Stimulated activated CD8-positive, alpha-beta memory T cell treated with anti-CD3 and anti-CD28 coated beads, Interleukin-7, amount 100 ng/mL, for 4 hours (primary cell): ENCODE measurements around the gene LTF.

Source experiments
- DNase-seq, 2 donors: peaks; one replicate each; pipeline ENCODE4 v3.0.0-alpha.2; 2020; ENCODE audit warnings: low read depth in 2 of 2

Gene LTF

DNA sequence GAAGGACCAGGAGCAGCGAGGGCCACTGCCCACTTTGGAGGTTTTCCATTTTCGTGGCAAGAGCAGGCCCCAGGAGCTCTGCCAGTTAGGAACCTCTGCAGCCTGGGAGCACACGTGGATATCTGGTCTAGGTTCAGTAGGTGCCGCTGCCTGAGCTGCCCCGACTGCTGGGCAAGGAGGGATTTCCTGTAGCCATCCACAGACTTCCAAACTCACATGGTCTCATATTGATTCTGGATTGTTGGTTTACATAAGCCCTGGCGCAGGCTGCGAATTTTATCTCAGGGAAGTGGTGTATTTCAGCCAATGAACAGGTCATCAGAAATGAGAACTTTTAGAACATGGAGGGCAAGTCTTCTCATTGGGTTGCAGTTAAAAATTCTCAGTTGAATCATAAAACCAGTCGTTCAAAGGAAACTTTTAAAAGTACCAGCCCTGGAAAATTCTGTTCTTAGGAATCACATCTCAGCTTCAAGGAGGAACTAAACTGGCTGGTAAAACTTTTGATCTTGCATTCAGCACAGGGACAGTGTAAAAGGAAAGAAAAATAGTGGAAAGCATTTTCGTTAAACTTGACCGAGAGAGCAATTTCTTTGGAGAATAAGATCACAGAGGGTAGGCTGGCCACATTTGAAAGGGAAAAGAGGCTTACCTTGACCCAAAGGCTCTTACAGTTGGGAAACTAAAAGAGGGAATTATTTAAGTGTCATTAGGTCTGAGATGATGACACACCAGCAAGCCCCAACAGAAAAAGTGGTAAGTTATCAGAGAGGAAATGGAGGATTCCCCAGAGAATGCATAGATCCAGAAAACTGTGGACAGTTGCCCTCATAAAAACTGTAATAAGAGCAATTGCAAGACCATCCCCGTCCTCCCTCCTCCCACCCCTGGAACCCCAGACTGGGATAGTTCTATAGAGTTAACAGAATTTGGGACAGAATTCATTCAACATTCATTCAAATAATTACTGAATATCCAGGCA lies 26.7 kb upstream of the LTF start:
- no peak for DNase-seq

DNA sequence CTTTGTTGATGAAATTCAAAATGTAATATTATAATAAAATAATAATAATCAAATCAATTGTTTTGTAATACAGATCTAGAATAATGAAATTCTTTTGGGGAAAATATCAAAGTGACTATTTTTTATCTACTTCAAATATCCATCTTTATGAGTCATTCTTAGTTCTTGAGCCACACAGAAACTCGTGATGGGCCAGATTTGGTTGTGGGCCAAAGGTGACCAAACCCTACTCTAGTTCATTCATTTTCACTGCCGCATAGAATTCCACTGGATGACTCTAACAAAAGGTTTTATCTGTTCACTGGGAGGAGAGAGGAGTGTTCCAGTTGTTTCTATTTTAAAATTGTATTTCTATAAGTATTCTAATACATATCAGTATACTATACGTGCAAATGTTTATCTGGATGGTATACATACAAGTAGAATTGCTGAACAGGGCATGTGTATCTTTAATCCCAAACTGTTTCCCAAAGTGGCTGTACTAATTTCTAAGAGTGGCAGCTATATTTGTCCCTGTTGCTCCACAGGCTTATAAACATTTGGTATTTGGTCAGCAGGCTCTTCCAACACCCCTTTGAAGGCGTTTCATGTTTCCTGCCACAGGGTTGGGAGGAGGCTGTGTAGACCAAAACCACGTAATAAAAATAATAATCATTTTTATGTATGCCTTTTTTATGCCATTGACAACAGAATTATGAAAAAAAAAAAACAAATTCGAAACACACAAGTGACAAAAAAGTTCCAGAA lies 25.8 kb upstream of the LTF start:
- DNase-seq = no peak

- no peak for DNase-seq
Observed at GRCh38 chr3:46489875-46490274, 25.2 kb upstream of the LTF start.

- DNase-seq = no peak
Observed at GRCh38 chr3:46489381-46489780, 24.7 kb upstream of the LTF start.

- DNase-seq = peak; percentile 80 to 85
Observed at GRCh38 chr3:46488735-46489361, 24.1 kb upstream of the LTF start.

DNA sequence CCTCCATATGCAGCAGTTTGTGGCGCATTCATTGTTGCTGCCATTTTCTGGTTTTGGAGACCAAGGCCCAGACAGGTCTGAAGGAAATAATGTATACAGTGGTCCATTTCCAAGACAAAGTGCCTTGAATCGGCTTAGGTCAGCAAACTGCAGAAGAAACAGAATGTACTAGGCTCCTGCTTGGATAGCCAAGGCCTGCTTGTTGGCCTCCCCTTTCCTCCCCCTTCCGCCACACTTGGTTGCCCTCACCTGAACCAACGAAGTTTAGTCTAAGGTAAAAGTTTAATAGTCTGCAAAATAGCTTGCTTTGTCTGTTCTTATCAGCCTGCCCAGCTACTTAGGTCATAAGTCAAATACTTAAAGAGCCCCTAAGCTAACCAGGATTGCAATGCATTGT lies 21.1 kb upstream of the LTF start:
- DNase-seq = no peak

GRCh38 chr3:46484911-46485778 lies 20.4 kb upstream of the LTF start:
- no peak for DNase-seq

GRCh38 chr3:46484388-46484787 lies 19.7 kb upstream of the LTF start:
- no peak for DNase-seq

GRCh38 chr3:46483825-46484224 lies 19.1 kb upstream of the LTF start:
- no peak for DNase-seq

- no peak for DNase-seq
Observed at GRCh38 chr3:46482632-46483350, 18.1 kb upstream of the LTF start.

DNA sequence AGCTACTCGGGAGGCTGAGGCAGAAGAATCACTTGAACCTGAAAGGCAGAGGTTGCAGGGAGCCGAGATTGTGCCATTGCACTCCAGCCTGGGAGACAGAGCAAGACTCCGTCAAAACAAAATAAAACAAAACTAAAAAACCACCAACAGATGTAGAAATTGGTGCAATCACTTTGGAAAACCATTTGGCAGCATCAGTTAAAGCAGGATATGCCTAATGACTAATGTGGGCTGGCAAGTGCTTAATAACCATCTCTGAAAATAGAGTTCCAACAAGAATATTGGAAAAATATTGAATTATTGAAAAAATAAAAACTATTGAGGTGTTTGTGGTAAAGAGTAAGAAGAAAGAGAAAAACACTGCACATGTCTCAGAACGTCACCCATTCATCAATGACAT lies 16.9 kb upstream of the LTF start:
- no peak for DNase-seq

DNA sequence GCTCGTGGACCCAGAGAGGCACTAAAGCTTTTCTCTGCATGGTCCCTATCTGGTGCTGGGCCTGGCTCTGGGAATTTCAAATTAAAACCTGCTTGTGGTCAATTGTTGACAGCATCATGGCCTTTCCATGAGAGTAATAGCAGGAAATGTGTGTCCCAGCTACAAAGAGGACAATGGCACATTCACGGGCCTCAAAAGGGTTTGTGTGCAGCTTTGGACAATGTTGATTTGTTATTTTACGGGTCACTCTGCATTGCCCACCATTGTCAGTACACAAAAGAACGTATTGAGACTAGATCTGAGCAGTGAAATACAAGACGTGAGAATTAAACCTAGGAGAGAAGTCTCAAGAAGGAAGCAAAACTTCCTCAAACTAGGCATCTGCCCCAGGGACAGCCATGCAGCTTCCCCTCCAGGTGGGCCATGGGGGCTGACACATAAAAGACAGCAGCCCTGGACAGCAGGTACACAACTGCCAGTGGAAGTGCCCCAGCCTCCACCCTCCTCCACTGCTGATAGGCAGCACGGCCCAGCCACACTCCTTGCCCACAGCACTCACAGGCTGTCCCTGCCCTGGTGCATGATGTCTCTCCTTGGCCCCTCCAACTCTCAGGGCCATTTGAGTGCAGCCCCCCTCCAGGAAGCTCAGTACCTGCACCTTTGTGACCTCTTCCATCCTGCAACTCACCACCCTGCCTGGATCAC lies 15.9 kb upstream of the LTF start:
- DNase-seq = no peak

GRCh38 chr3:46479696-46480095 lies 15.0 kb upstream of the LTF start:
- no peak for DNase-seq

GRCh38 chr3:46479021-46479420 lies 14.3 kb upstream of the LTF start:
- DNase-seq = no peak

DNA sequence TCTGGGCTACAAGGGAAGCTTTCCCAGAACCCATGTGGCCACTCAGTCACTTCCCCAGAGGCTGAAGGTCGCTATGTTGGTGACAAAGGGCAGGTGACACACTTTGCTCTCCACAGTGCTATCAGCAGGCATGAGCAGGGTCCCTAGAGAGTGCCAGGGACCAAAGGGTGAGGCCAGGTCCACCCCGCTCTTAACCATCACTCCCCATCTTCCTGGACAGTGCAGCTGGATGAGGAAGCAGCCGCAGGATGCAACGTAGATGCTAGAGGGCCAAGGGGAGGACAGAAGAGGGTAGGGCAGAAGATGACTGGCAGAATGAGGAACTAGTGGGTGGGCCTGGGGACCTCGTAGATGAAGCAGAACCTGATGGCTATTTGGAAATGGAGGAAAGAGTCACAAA lies 13.6 kb upstream of the LTF start:
- DNase-seq = no peak

DNA sequence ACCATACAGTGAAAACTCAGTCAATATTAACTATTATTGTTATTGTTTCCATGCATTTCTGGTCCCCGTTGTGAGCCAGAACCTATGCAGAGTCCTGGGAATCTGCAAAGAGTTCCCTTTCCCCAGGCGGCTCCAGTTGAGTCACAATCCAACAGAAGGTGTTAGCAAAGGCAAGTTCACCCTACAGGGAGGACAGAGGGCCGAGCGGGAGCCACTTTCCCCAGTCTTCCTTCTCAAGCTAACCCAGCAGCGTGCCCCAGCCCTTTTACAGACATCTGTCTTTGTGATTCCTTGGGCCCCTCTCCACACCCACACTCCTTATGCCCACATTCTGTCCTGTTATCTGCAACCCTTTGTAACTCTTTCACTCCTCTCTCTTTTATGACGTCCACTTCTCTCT lies 13.1 kb upstream of the LTF start:
- no peak for DNase-seq

DNA sequence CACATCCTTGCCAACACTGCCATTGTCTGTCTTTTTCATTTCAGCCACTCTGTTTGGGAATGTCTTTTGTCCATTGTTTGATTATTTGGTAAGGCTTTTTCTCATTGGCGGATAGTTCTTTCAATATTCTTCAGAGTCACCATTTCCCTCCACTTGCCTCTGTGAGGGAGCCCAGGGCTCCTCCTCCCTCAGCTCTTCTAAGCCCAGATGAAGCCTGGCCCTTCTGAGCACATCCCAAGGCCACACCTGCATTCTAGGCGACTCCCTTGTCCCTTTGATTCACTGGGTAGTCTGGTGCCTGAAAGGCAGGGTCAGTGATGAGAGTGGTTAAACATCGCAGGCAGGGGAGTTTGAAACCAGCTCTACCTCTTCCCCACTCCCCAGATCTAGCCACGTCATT lies 12.4 kb upstream of the LTF start:
- DNase-seq = no peak

DNA sequence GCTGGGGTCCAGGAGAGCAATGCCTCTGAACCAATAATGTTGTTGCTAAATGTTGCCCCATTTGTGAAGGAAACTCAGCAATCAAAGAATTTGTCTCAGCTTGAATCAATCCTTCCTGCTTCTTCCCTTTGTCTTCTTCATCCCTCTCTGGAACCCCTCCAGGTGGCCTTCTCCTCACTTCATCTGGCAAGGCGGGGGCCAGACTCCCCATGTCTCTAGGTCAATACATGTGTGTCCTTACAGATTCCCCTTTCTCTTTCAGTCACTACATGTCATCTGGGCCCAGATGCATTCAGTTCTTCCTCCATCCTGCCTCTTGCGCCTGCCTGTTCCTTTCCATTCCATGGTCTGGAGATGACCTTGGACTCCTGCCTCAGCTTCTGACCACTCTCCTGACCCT lies 8.0 kb upstream of the LTF start:
- DNase-seq = no peak

GRCh38 chr3:46471371-46471914 lies 6.7 kb upstream of the LTF start:
- DNase-seq = no peak

- no peak for DNase-seq
Observed at GRCh38 chr3:46470831-46471230, 6.1 kb upstream of the LTF start.
